Upper lobe of right lung (tissue), 1 donor: ENCODE results near the gene GNB3. TPM values are rescaled to one million over a fixed set of nuclear protein-coding genes. Genes with fewer than 3 reads are reported as not detected.
"Not testable (repeated sequence)": the region's sequence is repeated elsewhere in the genome, so short reads cannot be mapped to it uniquely, and the experiment has no call there.

Experiments
- ATAC-seq: fragments of 200-7000 bp; cut with Tn5 transposase; one replicate; pipeline ENCODE4 v1.9.1; 2020; ENCODE audit warnings: mild to moderate bottlenecking, moderate library complexity
- DNase-seq: peaks from one replicate; pipeline ENCODE4 v3.0.0-alpha.2; 2020
- H3K27ac ChIP-seq: fragments of 200-600 bp; one replicate; pipeline ENCODE4 v1.8.0; 2022
- H3K27me3 ChIP-seq: fragments of 200-600 bp; one replicate; pipeline ENCODE4 v1.8.0; 2022; ENCODE audit warnings: mild to moderate bottlenecking
- H3K36me3 ChIP-seq: fragments of 200-600 bp; one replicate; pipeline ENCODE4 v1.8.0; 2022
- H3K4me1 ChIP-seq: fragments of 200-600 bp; one replicate; pipeline ENCODE4 v1.8.0; 2022
- H3K4me3 ChIP-seq: fragments of 200-600 bp; one replicate; pipeline ENCODE4 v1.8.0; 2022; ENCODE audit warnings: mild to moderate bottlenecking
- H3K9me3 ChIP-seq: fragments of 200-600 bp; one replicate; pipeline ENCODE4 v1.8.0; 2022
- intact Hi-C: fragments of 100-400 bp; cut with DNase I; formaldehyde crosslinking; loops from one replicate; pipeline ENCODE4 v1.11.0; 2022
- total RNA-seq: library from RNA; stranded (reverse); fragmentation: NEBNext Ultra II Directional; extraction: Animal tissue kit (Norgen Biotek cat#: 25700); gene quantifications from one replicate; pipeline ENCODE4 v1.2.1, GENCODE V29; 2021
- TF ChIP-seq, protein P1 (sequence below): fragments of 200-600 bp; IDR thresholded peaks from one replicate; pipeline ENCODE4 v1.8.0; 2022; ENCODE audit warnings: antibody characterized with exemption
- donor health status: DM: no; HTN: yes; CAD: no; lungs with severe emphysema.

The GNB3 gene
- total RNA-seq, 1 donor from 2014 or later: 0.32 TPM

DNA sequence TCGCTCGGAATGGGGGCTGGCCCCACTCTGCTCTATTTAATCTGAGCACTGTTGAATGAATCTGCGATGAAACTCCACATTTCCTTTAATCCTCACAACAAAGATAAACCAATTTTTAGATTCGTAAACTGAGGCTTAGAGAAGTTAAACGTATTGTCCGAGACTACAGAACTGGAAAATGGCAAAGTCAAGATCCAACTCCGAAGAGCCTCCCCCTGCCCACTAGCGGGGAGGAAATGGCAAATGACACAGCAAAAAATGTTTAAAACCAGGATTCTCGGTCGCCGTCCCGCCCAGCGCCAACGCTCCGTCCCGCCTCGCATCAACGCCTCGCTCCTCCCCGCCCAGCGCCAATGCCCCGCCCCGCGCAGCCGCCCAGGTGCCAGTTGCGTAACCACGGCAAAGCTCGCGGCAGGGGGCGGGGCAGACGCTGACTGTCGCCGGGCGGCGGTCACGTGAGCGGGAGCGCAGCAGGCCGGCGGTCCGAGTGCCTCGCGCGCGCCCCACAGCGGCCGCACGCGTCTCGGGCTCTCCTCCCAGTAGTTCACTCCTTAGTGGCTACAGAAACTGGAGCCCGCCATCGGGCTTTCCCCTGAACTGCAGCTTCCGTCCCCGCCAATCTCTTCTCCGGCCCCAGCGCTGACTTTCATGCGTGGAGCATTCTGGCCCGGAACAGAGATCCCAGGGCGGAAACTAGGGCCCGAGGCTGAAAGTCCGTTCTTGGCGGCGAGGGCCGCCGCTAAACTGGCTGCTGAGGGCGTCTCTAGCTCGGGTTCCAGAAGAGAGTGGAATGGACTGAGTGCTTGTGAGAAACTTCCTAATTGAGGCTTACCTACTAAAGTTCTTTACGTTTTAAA lies 50.3 kb downstream of the GNB3 start:
- TF ChIP-seq, protein P1, sequence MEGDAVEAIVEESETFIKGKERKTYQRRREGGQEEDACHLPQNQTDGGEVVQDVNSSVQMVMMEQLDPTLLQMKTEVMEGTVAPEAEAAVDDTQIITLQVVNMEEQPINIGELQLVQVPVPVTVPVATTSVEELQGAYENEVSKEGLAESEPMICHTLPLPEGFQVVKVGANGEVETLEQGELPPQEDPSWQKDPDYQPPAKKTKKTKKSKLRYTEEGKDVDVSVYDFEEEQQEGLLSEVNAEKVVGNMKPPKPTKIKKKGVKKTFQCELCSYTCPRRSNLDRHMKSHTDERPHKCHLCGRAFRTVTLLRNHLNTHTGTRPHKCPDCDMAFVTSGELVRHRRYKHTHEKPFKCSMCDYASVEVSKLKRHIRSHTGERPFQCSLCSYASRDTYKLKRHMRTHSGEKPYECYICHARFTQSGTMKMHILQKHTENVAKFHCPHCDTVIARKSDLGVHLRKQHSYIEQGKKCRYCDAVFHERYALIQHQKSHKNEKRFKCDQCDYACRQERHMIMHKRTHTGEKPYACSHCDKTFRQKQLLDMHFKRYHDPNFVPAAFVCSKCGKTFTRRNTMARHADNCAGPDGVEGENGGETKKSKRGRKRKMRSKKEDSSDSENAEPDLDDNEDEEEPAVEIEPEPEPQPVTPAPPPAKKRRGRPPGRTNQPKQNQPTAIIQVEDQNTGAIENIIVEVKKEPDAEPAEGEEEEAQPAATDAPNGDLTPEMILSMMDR: peak; percentile 87
- ATAC-seq: peak; percentile 99
- Histone ChIP-seq H3K27me3 (no peaks in the 10 kb centered on the region), H3K36me3 (no peaks in the 10 kb centered on the region), H3K9me3 (no peaks in the 10 kb centered on the region), H3K4me3 (peak overlapping the region; percentile 53), H3K4me1 (peaks cover 14% of the 10 kb centered on the region), H3K27ac (peak overlapping the region; percentile 91)
- intact Hi-C loops: no loop called here
- DNase-seq: peak; percentile 99

DNA sequence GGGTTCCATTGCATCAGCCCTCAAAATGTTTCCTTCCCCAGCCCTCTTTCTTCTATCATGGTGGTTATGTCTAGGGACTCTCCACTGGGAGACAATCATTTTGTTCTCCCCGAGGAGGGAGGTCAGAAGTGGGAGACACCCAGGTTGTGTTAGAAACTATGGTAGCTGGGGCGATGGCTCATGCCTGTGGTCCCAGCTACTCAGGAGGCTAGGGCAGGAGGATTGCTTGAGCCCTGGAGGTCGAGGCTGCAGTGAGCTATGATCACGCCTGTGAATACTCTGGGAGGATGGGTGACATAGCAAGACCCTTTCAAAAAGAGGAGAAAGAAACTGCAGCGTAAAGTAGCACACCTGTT lies 50.9 kb downstream of the GNB3 start:
- no peaks in the 10 kb centered on the region for H3K9me3 ChIP-seq
- H3K4me1 ChIP-seq: peaks cover 14% of the 10 kb centered on the region
- no peak for DNase-seq
- intact Hi-C loops: no loop called here
- peak overlapping the region; percentile 53 for H3K4me3 ChIP-seq
- H3K27ac ChIP-seq: peak overlapping the region; percentile 91
- no peaks in the 10 kb centered on the region for H3K27me3 ChIP-seq
- H3K36me3 ChIP-seq: no peaks in the 10 kb centered on the region
- TF ChIP-seq, protein P1: no peak
- ATAC-seq: no peak

DNA sequence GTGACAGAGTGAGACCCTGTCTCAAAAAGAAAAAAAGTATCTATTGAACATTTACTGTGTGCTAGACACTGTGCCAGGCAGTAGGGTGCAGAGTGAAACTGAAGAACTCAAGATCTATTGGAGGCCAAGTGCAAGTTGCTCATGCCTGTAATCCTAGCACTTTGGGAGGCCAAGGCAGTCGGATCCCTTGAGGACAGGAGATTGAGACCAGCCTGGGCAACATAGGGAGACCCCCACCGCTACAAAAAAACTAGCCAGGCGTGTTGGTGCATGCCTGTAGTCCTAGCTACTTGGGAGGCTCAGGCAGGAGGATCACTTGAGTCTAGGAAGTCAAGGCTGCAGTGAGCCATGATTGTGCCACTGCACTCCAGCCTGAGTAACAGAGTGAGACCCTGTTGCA lies 52.0 kb downstream of the GNB3 start:
- not testable (repeated sequence) for H3K4me1 ChIP-seq

DNA sequence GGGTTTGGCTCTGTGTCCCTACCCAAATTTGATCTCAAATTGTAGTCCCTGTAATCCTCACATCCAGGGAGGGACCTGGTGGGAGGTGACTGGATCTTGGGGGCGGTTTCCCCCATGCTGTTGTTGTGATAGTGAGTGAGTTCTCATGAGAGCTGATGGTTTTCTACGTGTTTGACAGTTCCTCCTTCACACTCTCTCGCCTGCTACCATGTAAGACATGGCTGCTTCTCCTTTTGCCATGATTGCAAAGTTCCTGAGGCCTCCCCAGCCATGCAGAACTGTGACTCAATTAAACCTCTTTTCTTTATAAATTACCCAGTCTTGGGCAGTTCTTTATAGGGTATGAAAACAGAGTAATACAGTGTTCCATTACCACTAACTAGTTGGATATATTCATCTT lies 53.6 kb downstream of the GNB3 start:
- Histone ChIP-seq H3K27ac (no peak overlapping the region), H3K9me3 (no peaks in the 10 kb centered on the region), H3K27me3 (no peaks in the 10 kb centered on the region), H3K36me3 (no peaks in the 10 kb centered on the region), H3K4me1 (peaks cover 7% of the 10 kb centered on the region), H3K4me3 (no peak overlapping the region)
- TF ChIP-seq, protein P1: no peak
- no peak for DNase-seq
- intact Hi-C loops: no loop called here
- no peak for ATAC-seq

More for the DNA sequence above, 52.0 kb downstream of the GNB3 start:
- DNase-seq, ATAC-seq, H3K9me3 ChIP-seq, H3K4me3 ChIP-seq, H3K36me3 ChIP-seq, H3K27ac ChIP-seq, intact Hi-C loops, H3K27me3 ChIP-seq: not testable (repeated sequence)

Other genes with a start within 250 kb of the GNB3 start
- 160 TPM for gene CHD4, start 233.5 kb upstream of the GNB3 start, total RNA-seq
- gene LPAR5, start 205.0 kb upstream of the GNB3 start, total RNA-seq: 2.5 TPM
- 3.8 TPM for gene ACRBP, start 193.5 kb upstream of the GNB3 start, total RNA-seq
- gene ING4, start 177.8 kb upstream of the GNB3 start, total RNA-seq: 38.0 TPM
- 53.6 TPM for gene ZNF384, start 151.6 kb upstream of the GNB3 start, total RNA-seq
- 0.20 TPM for gene PIANP, start 140.1 kb upstream of the GNB3 start, total RNA-seq
- gene COPS7A, start 116.9 kb upstream of the GNB3 start, total RNA-seq: 57.9 TPM
- 118 TPM for gene MLF2, start 87.8 kb upstream of the GNB3 start, total RNA-seq
- 323 TPM for gene PTMS, start 74.6 kb upstream of the GNB3 start, total RNA-seq
- gene LAG3, start 68.4 kb upstream of the GNB3 start, total RNA-seq: 1.5 TPM
- 67.6 TPM for gene CD4, start 51.4 kb upstream of the GNB3 start, total RNA-seq
- 17.1 TPM for gene GPR162, start 19.1 kb upstream of the GNB3 start, total RNA-seq
- gene P3H3, start 12.5 kb upstream of the GNB3 start, total RNA-seq: 9.7 TPM
- 1.1 TPM for gene CDCA3, start 10.4 kb downstream of the GNB3 start, total RNA-seq
- 63.9 TPM for gene USP5, start 11.2 kb downstream of the GNB3 start, total RNA-seq
- gene TPI1, start 26.6 kb downstream of the GNB3 start, total RNA-seq: 280 TPM
- 30.2 TPM for gene SPSB2, start 32.4 kb downstream of the GNB3 start, total RNA-seq
- gene LRRC23, start 63.9 kb downstream of the GNB3 start, total RNA-seq: 13.3 TPM
- 41.8 TPM for gene ENO2, start 73.7 kb downstream of the GNB3 start, total RNA-seq
- 149 TPM for gene ATN1, start 87.0 kb downstream of the GNB3 start, total RNA-seq
- gene RNU7-1, start 102.9 kb downstream of the GNB3 start, total RNA-seq: not detected
- gene C12orf57, start 103.1 kb downstream of the GNB3 start, total RNA-seq: 197 TPM
- 154 TPM for gene PTPN6, start 110.4 kb downstream of the GNB3 start, total RNA-seq
- 126 TPM for gene PHB2, start 129.7 kb downstream of the GNB3 start, total RNA-seq
- gene EMG1, start 130.0 kb downstream of the GNB3 start, total RNA-seq: 35.6 TPM
- 70.5 TPM for gene LPCAT3, start 177.6 kb downstream of the GNB3 start, total RNA-seq
- gene C1S, start 219.8 kb downstream of the GNB3 start, total RNA-seq: 321 TPM